ENCODE data around the gene SLC24A3.

DNA sequence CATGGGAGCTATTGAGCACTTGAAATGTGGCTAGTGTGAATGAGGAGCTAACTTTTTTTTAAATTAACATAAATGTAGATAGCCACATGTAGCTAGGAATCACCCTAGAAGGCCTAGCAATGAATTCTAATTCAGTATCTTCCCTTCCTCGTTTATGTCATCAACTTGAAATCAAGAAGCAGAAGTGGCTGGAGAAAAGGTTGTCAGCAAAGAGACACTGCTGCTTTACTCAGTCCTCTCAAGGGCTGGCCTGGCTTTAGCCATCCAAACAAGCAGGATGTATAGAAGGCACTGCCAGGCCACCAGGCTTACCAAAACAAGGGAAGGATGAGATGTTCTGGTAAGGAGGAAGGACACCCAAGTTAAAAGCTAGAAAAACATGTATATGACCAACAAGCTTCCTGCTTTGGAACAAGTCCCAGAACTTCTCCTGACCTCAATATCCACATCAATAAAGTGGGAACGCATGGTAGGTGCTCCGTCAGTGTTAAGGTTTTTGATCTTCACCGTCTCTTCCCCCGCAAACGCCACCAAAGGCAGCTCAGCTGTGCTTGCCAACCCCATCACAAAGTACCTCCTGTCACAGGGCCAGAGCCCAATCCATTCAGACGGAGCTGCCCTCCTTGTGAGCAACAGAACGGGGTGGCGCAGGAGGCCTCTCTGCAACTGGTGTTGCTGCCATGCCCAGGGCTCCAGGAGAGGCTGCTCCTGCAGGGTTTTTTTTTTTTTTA is 309.8 kb downstream of the SLC24A3 start:
- no peak for TF ChIP-seq EZH2 (IDR thresholded peaks at IDR 0.05)
- no peak for TF ChIP-seq POLR2AphosphoS5 (IDR thresholded peaks at IDR 0.05; ENCODE audit: borderline replicate concordance, low read depth, low read length)
- no peak for TF ChIP-seq FOXP2 (optimal IDR thresholded peaks at IDR 0.05; ENCODE audit: control extremely low read depth, extremely low read length, insufficient read depth)
